Left hindlimb (tissue), 1 donor: Measurements from ENCODE around the gene APOBEC3B.
A peak's percentile ranks its signal among the peaks of the same experiment; 100 is the strongest.
"Not testable (repeated sequence)": the region's sequence is repeated elsewhere in the genome, so short reads cannot be mapped to it uniquely, and the experiment has no call there.

Source experiments
- DNase-seq: peaks from one replicate; pipeline ENCODE4 v3.0.0-alpha.2; 2018

APOBEC3B gene

DNA sequence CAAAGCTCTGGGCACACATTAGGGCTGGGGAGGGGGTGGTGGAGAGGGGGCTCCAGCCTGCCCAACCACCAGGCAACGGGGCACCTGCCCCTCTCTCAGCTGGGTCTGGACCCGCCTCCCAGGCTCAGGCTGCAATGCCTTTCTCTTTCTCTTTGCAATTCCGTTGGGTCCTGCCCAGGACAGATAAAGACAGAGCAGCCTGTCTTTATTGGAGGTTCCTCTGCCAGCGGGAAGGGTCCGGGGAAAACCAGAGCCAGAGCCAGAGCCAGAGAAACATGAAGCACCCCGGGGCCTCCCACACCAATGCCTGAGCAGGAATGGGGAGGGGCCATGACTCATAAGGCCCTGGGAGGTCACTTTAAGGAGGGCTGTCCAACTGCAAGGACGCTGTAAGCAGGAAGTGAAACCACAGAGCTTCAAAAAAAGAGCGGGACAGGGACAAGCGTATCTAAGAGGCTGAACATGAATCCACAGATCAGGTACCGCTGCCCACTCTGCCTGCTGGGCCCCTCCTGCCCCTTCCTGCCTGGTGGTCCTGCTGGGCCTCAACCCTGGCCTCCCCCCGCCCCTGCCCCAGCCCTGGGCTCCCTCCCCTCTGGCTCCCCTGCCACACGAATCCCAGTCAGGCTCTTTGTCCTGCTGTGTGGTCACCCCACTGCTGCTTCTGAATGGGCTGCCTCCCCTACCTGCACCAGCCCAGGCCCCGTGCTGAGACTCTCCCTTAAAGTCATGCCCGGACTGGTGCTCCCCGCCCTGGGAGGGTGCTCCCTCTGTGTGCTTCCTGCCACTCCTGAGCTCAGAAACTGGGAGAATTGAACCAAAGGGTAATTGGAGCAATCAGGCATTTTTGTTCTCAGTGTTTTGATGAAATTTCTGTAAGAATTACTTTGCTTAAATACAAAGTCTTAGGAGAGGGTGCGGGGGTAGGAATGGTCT is at the start of gene APOBEC3B:
Gene APOBEC3B, plus strand, starts transcription at position 356 of the 936 bp plus-strand sequence. Its CDS starts 107 bp downstream, at position 463.
- peak; percentile 89 for DNase-seq

DNA sequence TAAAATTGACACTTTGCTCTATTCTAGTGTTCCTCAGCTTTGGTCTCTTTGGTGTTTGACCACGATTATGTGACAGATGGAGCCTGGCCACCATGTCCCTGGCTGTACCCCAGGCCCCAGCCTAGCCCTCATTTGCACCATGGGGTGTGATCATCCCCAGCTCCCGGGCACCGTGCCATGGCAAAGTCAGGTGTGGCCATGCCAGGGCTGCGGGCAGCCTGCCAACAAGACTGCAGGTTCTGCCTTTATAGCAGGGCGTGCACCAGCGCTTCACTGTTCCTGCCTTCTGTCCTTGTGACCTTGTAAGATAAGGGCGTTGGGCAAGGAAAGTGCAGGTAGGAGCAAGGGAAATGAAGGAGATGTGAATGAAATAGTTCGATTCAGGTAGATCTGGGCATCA is 47.1 kb upstream of the APOBEC3B start:
- DNase-seq: no peak

DNA sequence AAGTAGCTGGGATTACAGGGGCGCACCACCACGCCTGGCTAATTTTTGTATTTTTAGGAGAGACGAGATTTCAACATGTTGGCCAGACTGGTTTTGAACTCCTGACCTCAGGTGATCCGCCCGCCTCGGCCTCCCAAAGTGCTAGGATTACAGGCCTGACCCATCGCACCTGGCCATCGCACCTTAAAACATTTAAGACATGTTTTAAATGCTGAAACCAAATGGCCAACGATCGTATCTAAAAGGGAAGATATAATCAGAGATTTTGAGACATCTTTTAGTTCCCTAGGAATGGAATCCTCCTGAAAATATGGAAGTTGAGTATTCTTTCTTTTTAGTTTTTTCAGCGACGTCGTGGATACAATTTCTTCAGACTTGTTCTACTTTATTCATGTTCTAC is 46.5 kb upstream of the APOBEC3B start:
- no peak for DNase-seq

DNA sequence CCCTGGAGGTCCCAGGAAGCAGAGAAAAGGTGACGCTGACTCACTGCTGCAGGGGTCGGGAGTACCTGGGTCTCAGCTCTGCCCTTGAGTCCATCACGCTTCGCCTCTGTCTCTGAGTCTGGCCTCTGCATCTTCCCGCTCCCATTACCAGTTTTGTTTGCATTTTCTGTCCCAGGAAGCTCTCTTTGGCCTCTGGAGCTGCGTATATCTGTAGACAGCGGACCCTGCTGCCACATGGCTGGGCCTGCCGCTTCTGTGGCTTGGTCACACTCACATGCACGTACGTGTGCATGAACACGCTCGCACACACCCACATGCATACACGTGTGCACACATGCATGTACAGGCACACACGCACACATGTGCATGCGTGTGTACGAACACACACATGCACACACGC is 45.6 kb upstream of the APOBEC3B start:
- DNase-seq: no peak

DNA sequence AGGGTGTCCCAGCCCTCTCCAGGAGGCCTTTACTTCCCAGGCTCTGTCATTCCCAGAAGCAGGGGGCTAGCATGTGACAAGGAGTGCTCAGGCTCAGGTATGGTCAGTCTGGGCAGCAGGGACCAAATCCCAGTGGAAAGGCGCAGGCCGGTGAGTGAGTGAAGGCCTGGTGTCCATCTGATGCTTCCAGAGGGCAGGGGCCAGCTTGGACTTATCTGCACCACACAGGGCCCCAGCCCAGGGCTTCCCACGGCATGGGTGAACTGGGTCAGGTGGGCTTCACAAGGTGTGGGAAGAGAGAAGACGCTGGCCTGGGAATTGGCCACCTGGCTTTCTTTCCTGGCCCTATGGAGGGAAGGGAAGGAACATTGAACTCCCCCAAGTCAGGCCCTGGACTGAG is 45.1 kb upstream of the APOBEC3B start:
- DNase-seq: no peak

- DNase-seq: no peak
These were observed 44.6 kb upstream of the APOBEC3B start for GRCh38 chr22:38937541-38937940.

GRCh38 chr22:38938221-38938620 is 43.9 kb upstream of the APOBEC3B start:
- no peak for DNase-seq

GRCh38 chr22:38938925-38939324 is 43.2 kb upstream of the APOBEC3B start:
- DNase-seq: no peak

- DNase-seq: no peak
These were observed 41.2 kb upstream of the APOBEC3B start for GRCh38 chr22:38940811-38941384.

- no peak for DNase-seq
These were observed 40.6 kb upstream of the APOBEC3B start for GRCh38 chr22:38941488-38941987.

- no peak for DNase-seq
These were observed 39.4 kb upstream of the APOBEC3B start for GRCh38 chr22:38942702-38943101.

DNA sequence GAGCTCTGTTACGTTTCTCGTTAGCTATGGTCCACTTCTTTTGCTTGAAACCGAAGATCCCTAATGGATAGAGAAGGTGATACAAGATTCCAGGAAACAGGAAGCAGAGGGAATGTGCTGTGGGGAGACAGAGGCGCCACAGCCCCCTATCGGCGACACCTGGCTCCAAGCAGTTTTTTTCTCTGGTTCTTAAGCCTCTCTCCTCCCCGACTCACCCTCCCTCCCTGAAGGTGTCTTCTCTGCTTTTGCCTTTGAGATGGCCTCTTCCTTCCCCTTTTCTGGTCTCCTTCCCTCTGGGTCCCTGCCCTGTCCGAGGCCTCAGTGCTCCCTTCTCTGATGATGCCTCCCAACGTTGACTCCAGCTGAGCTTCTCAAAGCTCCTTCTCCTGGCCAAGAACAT is 38.9 kb upstream of the APOBEC3B start:
- no peak for DNase-seq

DNA sequence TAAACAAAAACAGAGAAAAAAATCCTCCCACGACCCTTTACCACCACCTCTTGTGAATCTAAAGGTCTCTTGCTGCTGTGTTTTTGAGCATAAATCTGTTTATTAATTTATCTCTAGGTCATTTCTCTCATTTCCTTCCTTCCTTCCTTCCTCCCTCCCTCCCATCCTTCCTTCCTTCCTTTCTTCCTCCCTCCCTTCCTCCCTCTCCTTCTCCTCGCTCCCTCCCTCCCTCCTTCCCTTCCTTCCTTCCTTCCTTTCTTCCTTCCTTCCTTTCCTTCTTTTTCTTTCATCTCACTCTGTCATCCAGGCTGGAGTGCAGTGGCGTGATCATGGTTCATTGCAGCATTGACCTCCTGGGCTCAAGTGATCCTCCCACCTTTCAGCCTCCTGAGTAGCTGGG is 38.3 kb upstream of the APOBEC3B start:
- DNase-seq: no peak

GRCh38 chr22:38944653-38945052 is 37.5 kb upstream of the APOBEC3B start:
- no peak for DNase-seq

- not testable (repeated sequence) for DNase-seq
These were observed 36.3 kb upstream of the APOBEC3B start for GRCh38 chr22:38945706-38946338.

GRCh38 chr22:38946771-38947170 is 35.4 kb upstream of the APOBEC3B start:
- no peak for DNase-seq

DNA sequence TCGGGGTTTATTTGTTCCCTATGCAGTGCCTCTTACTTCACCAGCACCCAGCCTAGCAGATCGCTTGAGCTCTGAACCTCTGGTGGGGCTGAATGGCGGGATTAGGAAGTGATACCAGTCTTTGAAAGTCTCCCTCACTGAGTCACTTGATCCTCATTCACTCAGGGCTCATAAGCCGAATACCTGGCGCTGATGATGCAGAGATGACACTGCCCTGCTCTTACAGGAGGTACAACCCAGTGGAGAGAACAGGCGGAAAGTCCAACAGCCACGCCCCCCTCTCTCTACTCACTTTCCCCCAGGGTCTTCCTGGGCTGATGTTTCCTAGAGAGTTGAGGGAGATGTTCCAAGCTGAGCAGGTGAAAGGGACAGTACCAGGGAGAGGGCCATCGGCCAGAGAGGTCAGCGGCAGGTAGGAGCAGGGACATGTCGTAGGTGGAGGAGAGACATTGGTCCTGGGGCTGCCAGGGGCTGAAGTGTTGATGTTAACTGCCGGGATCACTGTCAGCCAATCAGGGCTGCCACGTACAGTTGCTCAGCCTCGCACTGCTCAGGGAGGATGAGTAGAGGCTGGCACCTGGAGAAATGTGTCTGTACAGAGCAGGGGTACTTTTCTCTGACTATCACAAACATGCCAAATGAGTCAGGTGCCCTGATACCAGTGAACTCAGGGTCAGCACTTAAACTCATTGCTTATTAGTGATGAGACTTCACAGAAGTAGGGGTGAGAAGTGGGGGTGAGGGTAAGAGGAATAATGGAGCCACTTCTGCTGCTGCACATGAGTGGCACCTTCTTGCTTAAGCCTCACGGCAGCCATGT is 34.6 kb upstream of the APOBEC3B start:
- no peak for DNase-seq

- no peak for DNase-seq
These were observed 33.8 kb upstream of the APOBEC3B start for GRCh38 chr22:38948181-38948940.

- DNase-seq: no peak
These were observed 32.2 kb upstream of the APOBEC3B start for GRCh38 chr22:38949889-38950405.

- DNase-seq: no peak
These were observed 31.4 kb upstream of the APOBEC3B start for GRCh38 chr22:38950527-38951295.

- DNase-seq: no peak
These were observed 30.4 kb upstream of the APOBEC3B start for GRCh38 chr22:38951734-38952133.
